ENCODE measurements around the gene UGT1A3.

UGT1A3 gene

GRCh38 chr2:233817361-233817911, 88.6 kb downstream of the UGT1A3 start:
- TF ChIP-seq POLR2AphosphoS5 (IDR thresholded peaks at IDR 0.05; ENCODE audit: low read depth, low read length), result no peak
- TF ChIP-seq TAF1 (IDR thresholded peaks at IDR 0.05; ENCODE audit: borderline replicate concordance, insufficient read depth, low read length), result no peak
- no peak for TF ChIP-seq REST (IDR thresholded peaks at IDR 0.05; ENCODE audit: insufficient read depth in 1 of 2, low read depth in 2 of 2, low read length in 2 of 2)

- TF ChIP-seq POLR2AphosphoS5 (IDR thresholded peaks at IDR 0.05; ENCODE audit: low read depth, low read length), result no peak
Measured at GRCh38 chr2:233817995-233818638, 89.3 kb downstream of the UGT1A3 start.

- TF ChIP-seq POLR2AphosphoS5 (IDR thresholded peaks at IDR 0.05; ENCODE audit: low read depth, low read length), result no peak
- TF ChIP-seq TAF1 (IDR thresholded peaks at IDR 0.05; ENCODE audit: borderline replicate concordance, insufficient read depth, low read length), result no peak
- TF ChIP-seq SIN3A (IDR thresholded peaks at IDR 0.05; ENCODE audit: borderline replicate concordance, insufficient read depth, low read length), result no peak
- TF ChIP-seq REST (IDR thresholded peaks at IDR 0.05; ENCODE audit: insufficient read depth in 1 of 2, low read depth in 2 of 2, low read length in 2 of 2), result no peak
Measured at GRCh38 chr2:233818639-233819621, 90.1 kb downstream of the UGT1A3 start.

- no peak for TF ChIP-seq POLR2AphosphoS5 (IDR thresholded peaks at IDR 0.05; ENCODE audit: low read depth, low read length)
- TF ChIP-seq FOXP2 (optimal IDR thresholded peaks at IDR 0.05; ENCODE audit: borderline replicate concordance, extremely low read depth, extremely low read length, insufficient read depth), result no peak
- TF ChIP-seq SIN3A (IDR thresholded peaks at IDR 0.05; ENCODE audit: borderline replicate concordance, insufficient read depth, low read length), result no peak
- no peak for TF ChIP-seq TAF1 (IDR thresholded peaks at IDR 0.05; ENCODE audit: borderline replicate concordance, insufficient read depth, low read length)
- TF ChIP-seq REST (IDR thresholded peaks at IDR 0.05; ENCODE audit: insufficient read depth in 1 of 2, low read depth in 2 of 2, low read length in 2 of 2), result no peak
Measured at GRCh38 chr2:233819884-233820773, 91.3 kb downstream of the UGT1A3 start.

GRCh38 chr2:233820774-233821105, 91.9 kb downstream of the UGT1A3 start:
- TF ChIP-seq SIN3A (IDR thresholded peaks at IDR 0.05; ENCODE audit: borderline replicate concordance, insufficient read depth, low read length) (no peak), FOXP2 (optimal IDR thresholded peaks at IDR 0.05; ENCODE audit: borderline replicate concordance, extremely low read depth, extremely low read length, insufficient read depth) (no peak), REST (IDR thresholded peaks at IDR 0.05; ENCODE audit: insufficient read depth in 1 of 2, low read depth in 2 of 2, low read length in 2 of 2) (no peak), TAF1 (IDR thresholded peaks at IDR 0.05; ENCODE audit: borderline replicate concordance, insufficient read depth, low read length) (no peak), POLR2AphosphoS5 (IDR thresholded peaks at IDR 0.05; ENCODE audit: low read depth, low read length) (no peak)
